HG03565 (cell line): ENCODE results near the gene C19orf38.

ENCODE experiments used
- ATAC-seq: cut with Tn5 transposase; IDR thresholded peaks from one replicate; pipeline ENCODE4 v1.9.1; 2021; ENCODE audit warnings: mild to moderate bottlenecking, moderate library complexity; ENCODE audit not compliant: unreplicated experiment

The C19orf38 gene

DNA sequence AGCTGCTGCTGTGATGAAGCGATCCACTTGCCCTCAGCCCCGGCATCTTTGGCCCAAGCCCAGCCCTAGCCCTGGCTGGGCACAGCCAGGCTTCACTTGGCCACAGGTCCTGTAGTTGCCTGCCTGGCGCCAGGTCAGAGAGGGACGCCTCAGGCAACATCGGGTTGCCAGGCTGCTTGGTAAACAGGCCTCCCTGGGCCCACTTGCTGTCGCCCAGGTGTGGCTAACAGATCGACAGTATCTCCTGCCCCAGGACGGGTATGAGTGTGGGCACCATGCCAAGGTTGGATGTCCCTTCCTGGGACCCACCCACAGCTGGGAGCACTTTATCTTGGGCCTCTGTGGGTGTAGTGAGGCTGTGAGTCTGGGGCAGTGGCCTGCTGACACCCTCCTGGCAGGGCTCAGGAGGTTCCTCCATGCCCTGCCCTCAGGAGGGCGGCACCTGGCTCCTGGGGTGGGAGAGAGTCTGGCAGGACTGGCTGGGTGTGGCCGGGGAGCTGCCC, 51.0 kb downstream of the C19orf38 start:
- no peak for ATAC-seq

DNA sequence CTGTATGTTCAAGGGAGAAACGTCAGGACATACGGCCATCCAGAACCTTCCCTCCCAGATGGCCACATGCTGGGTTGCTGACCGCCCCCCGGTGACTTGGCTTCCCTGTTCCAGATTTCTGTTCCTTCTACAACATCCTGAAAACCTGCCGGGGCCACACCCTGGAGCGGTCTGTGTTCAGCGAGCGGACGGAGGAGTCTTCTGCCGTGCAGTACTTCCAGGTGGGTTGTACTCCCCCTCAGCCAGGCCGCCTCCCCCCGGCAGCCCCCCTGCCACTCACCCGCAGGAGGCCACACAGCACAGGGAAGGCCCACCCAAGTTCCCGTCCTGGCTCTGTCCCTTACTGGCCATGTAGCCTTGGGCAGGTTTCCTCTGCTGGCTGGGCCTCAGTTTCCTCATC, 59.7 kb downstream of the C19orf38 start:
- no peak for ATAC-seq

DNA sequence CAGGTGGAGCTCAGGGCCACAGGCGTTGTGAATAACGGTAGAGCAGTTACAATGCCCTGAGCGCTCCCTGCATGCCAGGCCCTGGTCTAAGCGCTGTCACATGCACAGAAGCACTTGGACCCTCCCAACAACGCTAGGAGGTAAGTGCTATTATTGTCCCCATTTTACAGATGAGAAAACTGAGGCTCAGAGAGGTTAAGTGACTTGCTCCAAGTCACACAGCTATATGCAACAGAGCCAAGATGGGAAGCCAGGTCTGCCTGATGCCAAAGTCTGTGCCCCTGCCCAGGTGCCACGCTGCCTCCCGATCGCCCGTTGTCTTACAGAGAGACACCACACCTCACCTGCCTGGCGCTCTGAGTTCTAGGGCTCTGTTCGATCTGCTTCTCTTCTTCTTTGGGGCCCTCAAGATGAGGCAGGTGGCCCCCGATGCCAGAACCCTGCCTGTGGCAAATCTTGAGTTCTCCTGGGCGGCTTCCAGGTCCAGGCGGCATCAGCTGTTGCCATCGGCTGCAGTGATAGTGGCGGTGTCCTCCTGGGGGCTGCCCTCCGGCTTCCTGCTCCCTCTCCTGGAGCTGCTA, 60.3 kb downstream of the C19orf38 start:
- no peak for ATAC-seq

- ATAC-seq, result no peak
These were observed 63.6 kb downstream of the C19orf38 start for GRCh38 chr19:10911579-10912363.

DNA sequence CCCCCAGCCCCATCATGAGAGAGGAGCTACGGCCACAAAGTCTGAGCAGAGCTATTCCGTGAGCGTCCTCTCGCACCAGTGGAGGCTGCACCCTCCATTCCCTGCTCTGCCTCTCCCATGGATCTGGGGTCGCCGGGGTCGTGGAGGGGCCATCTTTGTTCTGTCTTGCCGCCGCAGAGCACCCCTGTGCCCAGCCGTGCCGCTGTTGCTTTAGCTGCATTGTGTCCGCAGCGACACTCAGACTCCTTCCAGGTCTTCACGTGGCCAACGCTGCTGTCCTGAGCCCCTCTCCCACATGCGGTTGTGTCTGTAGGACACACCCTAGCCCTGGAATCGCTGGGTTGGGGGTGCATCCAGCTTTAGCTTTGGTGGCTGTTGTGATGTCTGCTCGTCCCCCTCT, 64.4 kb downstream of the C19orf38 start:
- no peak for ATAC-seq

DNA sequence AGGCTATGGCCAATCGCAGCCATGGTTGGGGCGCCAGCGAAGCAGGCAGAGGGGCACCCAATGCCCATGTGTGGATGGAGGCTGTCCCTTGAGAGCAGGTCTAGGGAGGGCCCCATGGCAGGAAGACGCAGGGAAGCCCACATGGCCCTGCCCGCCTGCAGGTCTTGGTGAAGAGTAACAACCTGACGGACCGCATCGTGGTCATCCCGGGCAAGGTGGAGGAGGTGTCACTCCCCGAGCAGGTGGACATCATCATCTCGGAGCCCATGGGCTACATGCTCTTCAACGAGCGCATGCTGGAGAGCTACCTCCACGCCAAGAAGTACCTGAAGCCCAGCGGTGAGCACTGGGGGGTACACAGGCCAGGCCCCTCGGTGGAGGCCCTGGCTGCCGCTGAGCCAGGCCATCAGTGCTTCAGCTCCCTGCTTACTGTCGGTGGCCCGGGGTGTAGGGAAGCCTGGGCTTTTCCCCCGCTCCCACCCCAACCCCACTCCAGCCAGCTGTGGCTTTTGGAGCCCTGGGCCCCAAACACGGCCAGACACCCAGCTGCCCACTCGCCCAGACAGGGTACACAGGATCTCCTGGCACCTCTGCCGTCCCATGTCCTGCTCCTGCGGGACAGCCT, 65.6 kb downstream of the C19orf38 start:
- no peak for ATAC-seq

GRCh38 chr19:10915130-10916091, 67.2 kb downstream of the C19orf38 start:
- no peak for ATAC-seq

DNA sequence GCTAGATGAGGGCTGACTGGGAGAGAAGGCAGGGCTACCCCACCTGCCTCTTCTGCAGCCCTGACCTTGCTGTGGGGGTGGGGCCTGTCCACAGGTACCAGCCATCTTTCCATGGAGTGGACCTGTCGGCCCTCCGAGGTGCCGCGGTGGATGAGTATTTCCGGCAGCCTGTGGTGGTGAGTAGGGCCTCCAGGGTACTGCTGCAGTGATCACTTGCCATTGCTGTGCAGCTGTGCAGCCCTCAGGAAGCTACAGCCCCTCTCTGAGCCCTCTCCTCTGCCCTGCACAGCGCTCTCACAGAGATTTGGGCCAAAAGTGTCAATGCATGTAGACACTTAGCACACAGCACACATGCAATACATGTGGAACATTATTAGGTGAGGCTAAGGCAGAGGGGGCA, 68.4 kb downstream of the C19orf38 start:
- ATAC-seq, result no peak

- ATAC-seq, result no peak
These were observed 70.1 kb downstream of the C19orf38 start for GRCh38 chr19:10918359-10918758.
